A172 (cell line): ENCODE measurements around the gene RBP5. TPM values are rescaled to one million over a fixed set of nuclear protein-coding genes. Genes with fewer than 3 reads are reported as not detected.

Source experiments
- DNase-seq: peaks from one replicate; pipeline ENCODE4 v3.0.0-alpha.2; 2015; ENCODE audit warnings: low spot score
- total RNA-seq: library from RNA; depleted of rRNA; stranded (reverse); fragments of >200 nt; shearing (Covaris generic); gene quantifications from 2 replicates; pipeline ENCODE4 v1.2.3, GENCODE V29; 2014; rRNA removed

RBP5 gene, protein sequence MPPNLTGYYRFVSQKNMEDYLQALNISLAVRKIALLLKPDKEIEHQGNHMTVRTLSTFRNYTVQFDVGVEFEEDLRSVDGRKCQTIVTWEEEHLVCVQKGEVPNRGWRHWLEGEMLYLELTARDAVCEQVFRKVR
- 0.31 TPM in 1 of 2 replicates, not detected in the other for total RNA-seq

DNA sequence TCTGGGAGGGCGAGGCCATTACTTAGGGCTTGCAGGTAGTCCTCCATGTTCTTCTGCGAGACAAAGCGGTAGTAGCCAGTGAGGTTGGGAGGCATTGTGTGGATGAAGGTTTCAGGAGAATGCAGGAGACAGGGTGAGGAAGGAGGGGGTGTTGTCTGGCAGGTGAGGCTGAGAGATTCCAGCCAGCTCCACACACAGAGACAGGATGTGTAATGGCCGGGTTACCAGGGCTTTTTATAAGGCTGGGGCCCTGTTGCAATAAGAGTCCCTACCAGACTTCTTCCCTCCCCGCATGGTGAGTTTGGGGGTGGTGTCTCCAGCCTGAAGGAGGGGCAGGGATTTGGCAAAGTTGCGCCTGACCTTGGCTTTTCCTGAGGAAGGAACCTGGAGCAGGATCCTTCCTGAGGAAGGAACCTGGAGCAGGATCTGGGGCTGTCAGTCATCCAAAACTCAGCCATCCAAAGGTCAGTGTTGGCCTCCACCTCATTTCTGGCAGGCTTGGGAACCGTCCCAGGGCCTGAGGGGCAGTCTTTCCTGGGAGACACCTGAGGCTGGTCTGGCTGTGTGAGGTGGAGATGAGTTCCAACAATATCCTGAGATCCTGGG lies at the start of gene RBP5:
TSS of gene RBP5 (minus strand) at position 209 of the 606 bp plus-strand sequence. CDS start at position 95, 114 bp downstream.
- DNase-seq = no peak

DNA sequence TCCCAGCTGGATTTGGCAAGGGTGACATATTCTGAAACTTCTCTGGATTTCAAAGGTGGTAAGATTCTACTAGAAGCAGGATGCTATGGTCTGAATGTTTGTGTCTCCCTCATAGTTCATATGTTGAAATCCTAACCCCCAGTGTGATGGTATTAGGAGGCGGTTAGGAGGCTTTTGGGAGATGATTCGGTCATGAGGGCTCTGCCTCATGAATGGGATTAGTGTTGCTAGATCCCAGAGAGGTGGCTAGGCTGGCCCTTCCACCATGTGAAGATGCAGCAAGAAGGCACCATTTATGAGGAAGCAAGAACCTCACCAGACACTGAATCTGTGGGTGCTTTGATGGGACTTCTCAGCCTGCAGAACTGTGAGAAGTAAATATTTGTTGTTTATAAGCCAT lies 49.8 kb upstream of the RBP5 start:
- DNase-seq = no peak

DNA sequence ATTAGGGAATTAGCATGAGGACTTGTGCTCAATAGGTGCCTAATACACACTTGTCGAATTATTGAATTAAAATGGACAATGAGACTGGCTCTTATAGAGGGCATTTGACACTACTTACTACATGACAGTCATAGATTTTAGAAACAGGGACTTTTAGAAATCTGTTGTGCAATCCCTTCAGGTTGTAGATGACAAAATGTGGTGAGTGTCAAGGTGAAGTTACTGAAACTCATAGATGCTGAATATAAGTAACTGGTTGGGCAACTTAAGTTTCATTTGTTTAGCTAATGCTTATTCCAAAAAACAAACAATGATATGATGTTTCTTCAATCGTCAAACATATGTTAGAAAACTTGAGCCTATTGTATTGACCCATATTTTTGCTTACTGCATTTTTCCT lies 47.9 kb upstream of the RBP5 start:
- no peak for DNase-seq

DNA sequence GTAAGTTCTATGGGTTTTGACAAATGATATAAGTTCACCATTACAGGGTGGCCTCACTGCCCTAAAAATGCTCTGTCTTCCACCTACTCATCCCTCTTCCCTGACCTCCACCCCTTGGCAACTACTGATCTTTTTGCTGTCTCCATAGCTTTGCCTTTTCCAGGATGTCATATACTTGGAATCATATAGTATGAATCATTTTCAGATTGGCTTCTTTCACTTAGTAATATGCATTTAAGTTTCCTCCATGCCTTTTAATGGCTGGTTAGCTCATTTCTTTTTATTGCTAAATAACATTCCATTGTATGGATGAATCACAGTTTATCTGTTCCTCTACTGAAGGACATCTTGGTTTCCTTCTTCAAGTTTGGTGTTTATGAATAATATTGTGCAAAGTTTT lies 46.8 kb upstream of the RBP5 start:
- DNase-seq = no peak

DNA sequence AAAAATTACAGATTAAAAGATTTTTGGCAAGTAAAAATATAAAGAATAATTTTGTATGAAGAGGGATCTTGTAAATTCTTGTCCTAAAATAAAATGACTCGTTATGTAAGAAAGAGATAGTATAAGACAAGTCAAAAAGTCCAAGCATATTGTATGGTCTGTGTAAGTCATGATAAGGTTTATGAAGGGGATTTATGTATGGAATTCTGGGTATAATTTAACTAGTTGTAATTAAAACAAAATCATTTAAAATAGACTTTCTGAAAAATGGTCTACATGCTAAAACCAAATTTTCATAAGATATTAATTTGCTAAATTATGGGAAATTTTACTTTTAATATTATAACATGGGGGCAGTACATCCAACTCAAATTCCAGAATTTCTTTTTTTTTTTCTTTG lies 43.2 kb upstream of the RBP5 start:
- DNase-seq = no peak

DNA sequence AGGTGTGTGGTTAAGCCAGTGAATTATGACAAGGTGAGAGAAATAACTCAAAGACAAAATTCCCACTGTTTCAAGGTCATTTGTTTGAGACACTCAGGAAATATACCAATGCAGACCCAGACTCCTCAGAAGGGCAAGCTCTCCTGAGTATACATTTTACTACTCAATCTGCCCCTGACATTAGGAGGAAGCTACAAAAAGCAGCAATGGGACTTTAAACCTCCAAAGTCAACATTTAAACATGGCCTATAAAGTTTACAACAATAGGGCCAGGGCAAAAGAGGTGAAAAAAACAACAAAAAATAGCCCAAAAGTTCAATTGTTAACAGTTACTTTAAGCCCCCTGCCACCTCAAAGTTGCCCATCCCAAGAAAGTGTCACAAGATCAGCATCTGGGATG lies 41.3 kb upstream of the RBP5 start:
- DNase-seq = no peak

DNA sequence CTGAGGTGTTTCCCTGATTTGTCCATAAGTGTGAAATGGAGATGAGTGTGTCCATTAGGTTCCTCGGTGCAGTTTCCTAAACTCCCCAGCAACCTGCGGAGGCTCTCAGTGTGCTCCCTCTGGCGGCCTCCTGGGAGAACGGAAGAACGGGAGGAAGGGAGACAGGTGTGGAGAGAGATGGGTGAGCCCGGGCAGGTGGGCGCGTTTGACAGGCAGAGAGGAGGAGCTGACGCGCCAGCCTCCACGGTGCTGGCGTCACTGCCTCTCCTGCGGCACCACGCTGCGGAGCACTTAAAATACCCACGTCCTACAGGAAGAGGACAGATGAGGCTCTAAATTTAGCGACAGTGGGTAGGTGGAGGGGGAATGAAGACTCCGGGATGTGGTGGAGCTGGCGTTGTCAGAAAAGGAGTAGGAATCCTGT lies 34.0 kb upstream of the RBP5 start:
- DNase-seq = no peak

DNA sequence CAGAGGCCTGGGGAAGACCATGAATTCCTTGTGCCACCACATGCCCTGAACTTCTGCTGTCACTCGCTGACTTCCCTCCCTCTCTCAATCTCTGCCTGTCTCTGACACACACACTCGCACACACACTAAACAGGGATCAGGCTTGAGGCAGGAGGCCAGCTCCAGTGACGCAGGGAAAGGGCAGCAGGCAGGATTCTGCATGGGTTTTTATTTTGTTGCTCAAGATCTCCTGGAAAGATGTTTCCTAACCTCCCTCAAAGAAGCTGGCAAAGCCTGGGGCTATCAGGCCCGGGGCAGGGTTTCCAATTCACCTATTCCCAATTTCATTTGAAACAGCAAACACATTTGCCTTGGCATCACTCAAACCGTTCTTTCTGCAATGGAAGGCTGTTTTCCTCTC lies 33.1 kb upstream of the RBP5 start:
- no peak for DNase-seq

DNA sequence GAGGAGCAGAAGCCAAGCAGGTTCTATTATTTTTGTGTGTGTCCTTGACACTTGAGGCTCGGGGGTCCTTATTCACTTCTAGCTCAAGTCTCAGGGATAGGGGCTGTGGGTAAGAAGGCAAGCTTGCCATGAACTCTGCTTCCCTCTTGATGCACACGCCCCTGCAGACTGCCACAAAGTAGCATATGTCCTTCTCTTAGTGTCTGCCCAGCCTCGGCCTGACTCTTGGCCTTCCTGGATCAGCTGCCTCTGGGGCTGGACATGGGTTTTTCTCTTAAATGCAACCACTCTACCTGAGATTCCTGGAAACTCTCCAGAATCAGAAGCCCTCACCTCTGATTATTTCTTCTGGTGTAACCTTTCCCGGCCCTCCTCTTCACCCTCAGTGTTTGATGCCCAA lies 32.6 kb upstream of the RBP5 start:
- no peak for DNase-seq

DNA sequence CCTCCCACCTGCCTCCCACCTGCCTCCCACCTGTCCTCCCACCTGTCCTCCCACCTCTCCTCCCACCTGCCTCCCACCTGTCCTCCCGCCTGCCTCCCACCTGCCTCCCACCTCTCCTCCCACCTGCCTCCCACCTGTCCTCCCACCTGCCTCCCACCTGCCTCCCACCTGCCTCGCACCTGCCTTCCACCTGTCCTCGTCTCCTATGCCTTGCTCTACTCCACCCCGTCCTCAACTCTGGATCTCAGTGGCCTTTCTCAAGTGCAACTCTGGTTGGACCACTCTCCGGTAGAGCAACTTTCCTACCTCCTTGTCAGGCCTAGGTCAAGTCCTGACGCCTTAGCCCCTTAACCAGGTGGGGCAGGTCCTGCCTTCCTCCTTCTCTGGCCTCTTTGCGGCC lies 31.5 kb upstream of the RBP5 start:
- no peak for DNase-seq

DNA sequence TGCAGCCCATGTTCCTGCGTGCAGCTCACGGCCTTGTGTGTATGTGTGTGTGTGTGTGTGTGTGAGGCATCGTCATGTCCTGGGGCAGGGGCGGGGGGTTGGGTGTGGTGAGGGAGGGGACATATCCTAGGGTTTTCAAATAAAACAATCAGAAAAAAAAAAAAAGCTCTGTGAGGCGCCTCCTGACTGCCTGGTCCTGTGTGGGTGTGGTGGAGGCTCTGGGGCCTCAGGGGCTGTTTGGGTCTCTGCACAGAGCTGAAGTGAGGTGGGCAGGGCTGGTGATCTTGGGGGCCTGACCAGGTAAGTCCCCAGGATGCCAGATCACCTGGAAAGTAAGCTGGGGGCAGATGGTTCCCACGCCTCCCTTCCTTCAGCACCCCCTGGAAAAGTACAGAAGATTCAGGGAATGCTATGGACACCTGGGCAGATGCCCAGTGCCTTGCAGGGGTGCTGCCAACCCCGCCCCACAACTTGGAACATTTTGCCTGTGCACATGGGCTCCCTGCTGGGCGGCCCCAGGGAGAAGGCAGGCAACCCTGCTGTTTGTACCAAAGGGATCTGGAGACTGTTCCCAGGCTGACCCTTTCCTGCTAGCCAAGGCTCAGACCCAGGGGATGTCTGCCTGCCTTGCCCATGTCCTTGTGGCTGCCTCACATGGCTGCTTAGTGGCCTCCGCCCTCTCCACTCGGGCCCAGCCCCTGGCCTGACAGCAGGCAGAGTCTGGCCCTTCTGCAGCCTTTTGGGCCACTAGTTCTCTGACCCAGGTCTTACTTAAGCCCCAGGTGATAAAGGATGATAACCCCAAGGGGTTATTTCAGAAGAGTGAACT lies 30.3 kb upstream of the RBP5 start:
- DNase-seq = no peak

DNA sequence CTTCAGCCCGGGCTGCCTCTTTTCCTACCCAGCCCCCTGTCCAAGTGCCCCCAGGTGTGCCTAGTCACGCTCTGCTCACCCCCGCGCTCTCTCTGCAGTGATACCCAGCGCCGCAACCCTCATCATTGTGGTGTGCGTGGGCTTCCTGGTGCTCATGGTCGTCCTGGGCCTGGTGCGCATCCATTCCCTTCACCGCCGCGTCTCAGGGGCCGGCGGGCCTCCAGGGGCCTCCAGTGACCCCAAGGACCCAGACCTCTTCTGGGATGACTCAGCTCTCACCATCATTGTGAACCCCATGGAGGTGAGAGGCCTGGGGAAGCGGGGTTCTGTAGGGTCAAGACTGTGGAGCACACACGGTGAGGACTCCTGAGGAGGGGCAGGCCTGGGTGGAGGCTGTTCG lies 28.7 kb upstream of the RBP5 start:
- no peak for DNase-seq

DNA sequence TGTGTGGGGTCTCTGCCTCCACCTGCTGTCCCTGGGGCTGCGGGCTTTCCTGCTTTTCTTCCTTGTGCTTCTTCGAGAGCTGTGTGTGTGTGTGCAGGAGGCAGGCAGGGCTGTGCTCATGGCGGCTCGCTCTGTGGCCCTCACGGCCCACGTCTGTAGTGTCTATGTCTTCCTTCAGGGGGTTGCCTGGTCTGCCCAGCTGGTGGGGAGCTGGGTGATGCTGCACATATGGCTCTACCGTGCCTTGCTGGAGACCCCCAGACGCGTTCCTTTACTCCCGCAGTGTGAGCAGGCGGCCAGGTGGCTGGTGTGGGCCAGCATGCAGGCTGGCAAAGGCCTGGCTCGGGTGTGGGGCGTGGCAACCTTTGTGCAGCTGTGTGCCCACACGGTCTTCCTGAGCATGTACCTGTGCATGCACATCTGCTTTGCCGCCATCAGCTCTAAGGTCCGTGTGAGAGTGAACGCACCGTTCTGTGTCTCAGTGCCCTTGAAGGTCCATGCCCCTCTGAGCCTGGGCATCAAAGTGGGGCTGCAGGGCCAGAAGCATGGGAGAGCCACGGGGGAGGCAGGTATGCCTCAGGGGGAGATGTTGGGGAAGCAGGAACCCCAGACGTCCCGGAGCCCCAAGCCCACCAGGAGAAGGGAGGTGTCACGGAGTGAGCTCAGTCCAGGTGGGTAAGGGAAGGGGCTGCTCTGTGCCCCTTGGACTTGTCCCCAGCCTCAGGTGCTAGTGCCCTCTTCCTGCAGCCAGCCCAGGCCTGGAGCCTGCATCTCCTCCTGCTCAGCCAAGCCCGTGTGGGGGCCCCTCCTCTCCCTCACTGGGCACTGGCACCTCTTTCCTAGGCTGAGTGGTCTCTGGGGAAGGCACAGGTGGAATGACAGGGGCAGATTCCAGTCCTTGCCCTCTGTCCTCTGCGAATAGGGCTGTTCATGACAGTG lies 27.8 kb upstream of the RBP5 start:
- DNase-seq = no peak

DNA sequence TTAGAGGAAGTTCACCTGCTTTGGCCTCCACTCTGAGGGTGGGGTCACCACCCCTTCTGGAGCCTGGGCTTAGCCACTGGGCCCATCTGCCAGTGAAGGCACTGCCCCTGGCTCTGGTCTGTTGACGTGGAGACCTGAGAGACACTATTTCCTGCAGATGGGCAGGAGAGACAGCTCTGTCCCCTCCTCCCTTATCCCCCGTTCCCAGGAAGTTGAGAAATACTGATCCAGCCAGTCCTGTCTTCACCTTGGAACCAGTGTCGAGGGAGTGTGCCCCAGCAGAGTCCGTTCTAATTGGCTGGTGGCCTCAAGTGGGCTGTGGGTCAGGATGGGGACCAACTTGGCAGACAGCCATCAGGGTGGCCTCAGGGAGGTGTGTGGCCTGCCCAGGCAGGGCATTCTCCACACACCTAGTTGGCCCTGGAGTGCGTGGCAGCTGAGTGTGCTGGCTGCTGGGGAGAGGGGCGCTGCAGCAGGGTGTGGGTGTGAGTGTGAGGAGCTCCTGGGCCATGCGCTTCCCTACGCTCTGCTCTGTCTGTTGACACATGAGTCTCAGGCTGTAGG lies 26.9 kb upstream of the RBP5 start:
- no peak for DNase-seq

DNA sequence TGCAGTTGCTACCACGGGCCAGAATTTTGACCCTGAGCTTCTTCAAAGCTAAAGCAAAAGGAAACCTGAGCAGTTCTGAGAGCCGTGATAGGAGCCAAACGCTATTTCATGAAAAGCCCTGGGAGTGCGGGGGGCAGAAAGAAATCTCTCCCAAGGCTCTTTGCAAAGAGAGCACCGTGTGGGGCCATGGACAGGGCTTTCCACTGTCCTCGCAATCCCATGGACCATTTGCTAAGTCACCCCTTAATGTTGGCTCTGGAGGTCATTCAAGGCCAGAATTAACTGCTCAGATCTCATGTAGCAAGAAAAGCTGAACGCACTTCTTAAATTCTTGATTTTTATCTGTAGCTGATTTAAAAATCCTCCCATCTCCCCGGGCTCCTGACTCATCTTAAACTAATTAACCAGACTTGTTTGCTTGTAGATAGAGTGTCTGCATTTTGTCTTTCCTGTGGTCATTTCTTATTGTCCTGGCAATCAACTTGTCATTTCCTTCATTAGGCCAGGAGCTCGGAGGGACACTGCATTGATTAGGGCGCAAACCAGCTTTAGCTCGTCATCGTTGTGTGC lies 26.3 kb upstream of the RBP5 start:
- DNase-seq = no peak

DNA sequence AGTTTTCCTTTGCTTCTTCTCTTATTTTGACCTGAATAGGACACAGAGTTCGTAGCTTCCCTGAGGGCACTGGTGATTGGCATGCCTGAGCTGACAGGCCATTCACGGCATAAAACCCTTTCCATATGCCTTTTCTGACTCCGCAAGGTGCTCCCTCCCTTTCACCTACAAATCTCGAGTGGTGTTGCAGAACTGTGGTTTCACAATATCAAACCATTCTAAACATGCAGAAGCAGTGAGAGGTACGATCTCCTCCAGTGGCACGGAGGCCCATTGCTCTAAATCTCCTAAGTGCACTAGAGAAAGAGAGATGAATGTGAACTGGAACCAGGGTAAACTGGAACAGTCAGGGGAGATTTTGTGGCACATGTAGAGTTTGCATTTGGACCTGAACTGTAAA lies 25.4 kb upstream of the RBP5 start:
- DNase-seq = no peak

DNA sequence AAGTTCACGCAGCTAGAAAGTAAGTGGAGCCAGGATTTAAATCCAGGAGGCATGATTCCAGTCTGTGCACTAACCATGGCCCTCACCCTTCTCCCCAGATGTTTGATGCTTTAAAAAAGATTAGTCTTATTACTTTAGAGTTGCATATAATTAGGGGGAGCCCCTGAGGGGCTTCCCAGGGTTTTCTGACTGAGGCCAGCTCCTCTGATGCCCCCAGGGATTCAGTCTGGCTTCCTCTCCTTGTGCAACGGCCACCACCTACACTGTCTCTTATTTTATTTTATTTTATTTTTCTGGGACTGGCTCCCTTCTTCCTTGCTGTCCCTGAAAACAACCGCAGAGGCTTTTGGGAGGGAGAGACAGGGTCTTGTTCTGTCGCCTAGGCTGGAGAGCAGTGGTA lies 24.1 kb upstream of the RBP5 start:
- no peak for DNase-seq

DNA sequence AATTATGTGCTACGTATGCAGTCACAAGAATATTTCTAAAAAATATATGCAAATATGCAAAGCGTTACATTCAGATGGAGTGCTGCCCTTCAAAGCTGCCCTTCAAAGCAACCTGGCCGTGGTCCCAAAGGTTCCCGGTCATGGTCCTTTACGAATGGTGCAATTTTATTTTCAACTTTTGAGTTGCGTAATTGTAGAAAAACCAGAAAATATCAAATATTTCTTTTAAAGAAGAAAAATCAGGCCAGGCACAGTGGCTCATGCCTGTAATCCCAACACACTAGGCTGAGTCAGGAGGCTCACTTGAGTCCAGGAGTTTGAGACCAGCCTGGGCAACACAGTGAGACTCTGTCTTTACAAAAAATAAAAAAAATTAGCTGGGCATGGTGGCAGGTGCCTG lies 22.8 kb upstream of the RBP5 start:
- DNase-seq = no peak

DNA sequence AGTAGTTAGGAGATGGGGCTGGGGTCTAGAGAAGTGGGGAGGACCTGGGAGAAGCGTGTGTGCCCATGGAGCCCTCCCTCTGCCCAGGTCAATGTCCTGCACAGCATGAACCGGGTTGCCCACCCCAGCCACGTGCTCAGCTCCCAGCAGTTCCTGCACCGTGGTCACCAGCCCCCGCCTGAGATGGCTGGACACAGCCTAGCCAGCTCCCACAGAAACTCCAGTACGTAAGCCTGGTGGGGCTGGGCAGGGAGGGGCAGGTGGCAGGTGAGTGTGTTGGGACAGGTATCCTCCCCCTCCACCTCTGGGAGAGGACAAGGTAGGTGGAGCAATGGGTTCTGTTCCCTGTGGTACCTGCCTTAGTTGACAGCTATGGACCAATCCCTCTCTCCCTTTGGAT lies 22.2 kb upstream of the RBP5 start:
- no peak for DNase-seq

DNA sequence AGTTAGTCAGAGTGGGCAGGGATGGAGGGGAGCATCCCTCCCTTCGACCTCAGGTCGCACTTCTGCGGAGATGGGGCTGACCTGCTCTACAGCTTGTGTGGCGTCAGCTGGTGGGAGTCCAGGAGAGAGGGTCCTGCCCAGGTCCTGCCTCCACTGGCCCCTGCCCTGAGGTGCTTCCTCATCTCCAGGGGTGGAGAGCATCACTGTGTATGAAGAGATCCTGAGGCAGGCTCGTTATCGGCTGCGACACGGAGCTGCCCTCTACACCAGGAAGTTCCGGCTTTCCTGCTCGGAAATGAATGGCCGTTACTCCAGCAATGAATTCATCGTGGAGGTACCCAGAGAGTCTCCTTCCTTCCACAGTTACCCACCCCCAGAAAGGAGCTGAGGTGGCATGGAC lies 21.7 kb upstream of the RBP5 start:
- DNase-seq = no peak

DNA sequence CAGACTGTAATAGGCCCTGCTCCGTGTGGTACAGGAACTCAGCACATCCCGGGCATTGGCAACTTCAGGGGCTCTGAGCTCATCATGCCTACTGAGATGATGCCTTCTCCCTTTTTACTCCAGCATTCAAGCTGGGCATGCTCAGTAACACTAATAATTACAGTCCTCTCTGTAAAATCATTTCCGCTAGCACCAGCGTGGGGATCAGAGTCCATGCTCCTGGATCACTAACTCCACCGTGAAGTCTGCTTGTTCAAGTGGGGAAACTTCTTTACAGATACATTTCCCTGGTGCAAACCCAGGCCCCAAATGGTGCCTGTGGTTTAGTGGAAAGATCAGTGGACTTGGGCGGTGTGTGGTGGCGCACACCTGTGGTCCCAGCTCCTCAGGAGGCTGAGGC lies 18.2 kb upstream of the RBP5 start:
- DNase-seq = no peak
